ENCODE measurements around the gene SRPK3. TPM values are rescaled to one million over a fixed set of nuclear protein-coding genes. Genes with fewer than 3 reads are reported as not detected.
"Not testable (repeated sequence)": the region's sequence is repeated elsewhere in the genome, so short reads cannot be mapped to it uniquely, and the experiment has no call there.

The SRPK3 gene
- total and polyA plus RNA-seq, 5 donors from 2014 or later, result not detected

DNA sequence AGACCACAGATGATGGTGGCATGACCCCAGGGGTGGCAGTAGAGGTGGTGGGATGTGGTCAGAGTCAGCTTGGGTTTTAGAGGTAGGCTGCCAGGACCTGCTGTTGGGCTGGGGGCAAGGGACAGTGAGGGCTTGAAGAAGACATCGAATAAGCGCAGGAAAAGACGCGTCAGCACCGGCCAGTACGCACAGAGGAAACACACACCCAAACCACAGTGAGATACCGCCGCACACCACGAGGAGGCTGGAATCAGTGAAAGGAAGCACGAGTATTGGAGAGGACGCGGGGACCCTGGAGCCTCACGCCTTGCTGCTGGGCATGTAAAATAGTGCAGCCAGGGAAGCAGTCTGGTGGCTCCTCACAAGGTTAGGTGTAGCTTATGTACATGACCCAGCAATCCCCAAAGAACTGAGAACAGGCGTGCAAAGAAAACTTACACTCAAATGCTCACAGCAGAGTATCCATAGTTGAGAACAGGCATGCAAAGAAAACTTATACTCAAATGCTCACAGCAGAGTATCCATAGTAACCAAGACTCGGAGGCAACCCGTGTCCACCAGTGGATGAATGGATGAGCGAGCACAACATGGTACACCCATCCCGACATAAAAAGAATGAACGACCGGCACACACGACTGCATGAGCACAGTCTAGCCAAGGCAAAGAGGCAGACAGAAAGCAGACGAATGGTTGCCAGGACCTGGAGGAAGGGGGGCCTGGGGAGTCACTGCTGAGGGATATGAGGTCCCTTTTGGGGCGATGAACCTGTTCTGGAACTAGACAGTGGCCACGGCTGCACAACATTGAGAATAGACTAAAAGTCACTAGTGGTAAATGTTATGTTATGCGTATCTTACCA, 36.2 kb downstream of the SRPK3 start:
- H3K9me3 Mint-ChIP-seq, result peaks cover 0 to 1% (median 0%) of the 10 kb centered on the region in 7 donors
- no peaks in the 10 kb centered on the region for H3K36me3 ChIP-seq (ENCODE audit: control insufficient read depth, insufficient read depth, low read length)
- H3K27ac Mint-ChIP-seq, result no peak overlapping the region
- H3K9me3 ChIP-seq (ENCODE audit: control insufficient read depth in 2 of 2, low read length in 2 of 2), result no peaks in the 10 kb centered on the region
- H3K27me3 ChIP-seq (ENCODE audit: control insufficient read depth, insufficient read depth, low read length), result peaks cover 3% of the 10 kb centered on the region
- H3K27ac ChIP-seq (ENCODE audit: insufficient read depth, low read length, poor library complexity, severe bottlenecking), result no peak overlapping the region
- peaks cover 30% of the 10 kb centered on the region for H3K27me3 Mint-ChIP-seq
- DNase-seq, result peak in 2 of 3 donors; percentile 11 to 44
- H3K4me1 Mint-ChIP-seq, result peaks cover 0 to 34% (median 6%) of the 10 kb centered on the region in 4 donors
- no peaks in the 10 kb centered on the region for H3K36me3 Mint-ChIP-seq
- H3K4me3 Mint-ChIP-seq, result peak overlapping the region in 1 of 4 donors; percentile 32
- peak in 1 of 2 donors; percentile 20 for ATAC-seq (ENCODE audit: low read depth in 2 of 2)
- no peak overlapping the region for H3K4me3 ChIP-seq (ENCODE audit: low read depth, low read length)
- peaks cover 16% of the 10 kb centered on the region for H3K4me1 ChIP-seq (ENCODE audit: control insufficient read depth, insufficient read depth, low read length, poor library complexity, severe bottlenecking)

- H3K4me3 ChIP-seq (ENCODE audit: low read depth, low read length); DNase-seq; H3K27ac ChIP-seq (ENCODE audit: insufficient read depth, low read length, poor library complexity, severe bottlenecking); H3K36me3 Mint-ChIP-seq; H3K4me3 Mint-ChIP-seq; H3K9me3 Mint-ChIP-seq; ATAC-seq (ENCODE audit: low read depth in 2 of 2); H3K27me3 ChIP-seq (ENCODE audit: control insufficient read depth, insufficient read depth, low read length); H3K9me3 ChIP-seq (ENCODE audit: control insufficient read depth in 2 of 2, low read length in 2 of 2); H3K36me3 ChIP-seq (ENCODE audit: control insufficient read depth, insufficient read depth, low read length): not testable (repeated sequence)
- H3K4me1 ChIP-seq (ENCODE audit: control insufficient read depth, insufficient read depth, low read length, poor library complexity, severe bottlenecking), result peaks cover 19% of the 10 kb centered on the region
- Mint-ChIP-seq H3K4me1 (peaks cover 0 to 42% (median 6%) of the 10 kb centered on the region in 4 donors), H3K27me3 (peaks cover 32% of the 10 kb centered on the region), H3K27ac (peak overlapping the region in 1 of 3 donors; percentile 52)
Measured at GRCh38 chrX:153818064-153818463, 37.2 kb downstream of the SRPK3 start.

GRCh38 chrX:153818571-153819383, 37.9 kb downstream of the SRPK3 start:
- peaks cover 0 to 1% (median 0%) of the 10 kb centered on the region in 7 donors for H3K9me3 Mint-ChIP-seq
- Histone ChIP-seq H3K4me3 (ENCODE audit: low read depth, low read length) (no peak overlapping the region), H3K36me3 (ENCODE audit: control insufficient read depth, insufficient read depth, low read length) (no peaks in the 10 kb centered on the region), H3K27me3 (ENCODE audit: control insufficient read depth, insufficient read depth, low read length) (peaks cover 3% of the 10 kb centered on the region), H3K4me1 (ENCODE audit: control insufficient read depth, insufficient read depth, low read length, poor library complexity, severe bottlenecking) (peaks cover 19% of the 10 kb centered on the region), H3K9me3 (ENCODE audit: control insufficient read depth in 2 of 2, low read length in 2 of 2) (no peaks in the 10 kb centered on the region), H3K27ac (ENCODE audit: insufficient read depth, low read length, poor library complexity, severe bottlenecking) (no peak overlapping the region)
- DNase-seq (peak; percentile 27 to 40 (median 35)), ATAC-seq (ENCODE audit: low read depth in 2 of 2) (peak in 1 of 2 donors; percentile 55)
- H3K27me3 Mint-ChIP-seq, result peaks cover 31% of the 10 kb centered on the region
- peak overlapping the region in 1 of 4 donors; percentile 41 for H3K4me3 Mint-ChIP-seq
- H3K27ac Mint-ChIP-seq, result no peak overlapping the region
- H3K4me1 Mint-ChIP-seq, result peaks cover 0 to 44% (median 6%) of the 10 kb centered on the region in 4 donors
- H3K36me3 Mint-ChIP-seq, result no peaks in the 10 kb centered on the region

DNA sequence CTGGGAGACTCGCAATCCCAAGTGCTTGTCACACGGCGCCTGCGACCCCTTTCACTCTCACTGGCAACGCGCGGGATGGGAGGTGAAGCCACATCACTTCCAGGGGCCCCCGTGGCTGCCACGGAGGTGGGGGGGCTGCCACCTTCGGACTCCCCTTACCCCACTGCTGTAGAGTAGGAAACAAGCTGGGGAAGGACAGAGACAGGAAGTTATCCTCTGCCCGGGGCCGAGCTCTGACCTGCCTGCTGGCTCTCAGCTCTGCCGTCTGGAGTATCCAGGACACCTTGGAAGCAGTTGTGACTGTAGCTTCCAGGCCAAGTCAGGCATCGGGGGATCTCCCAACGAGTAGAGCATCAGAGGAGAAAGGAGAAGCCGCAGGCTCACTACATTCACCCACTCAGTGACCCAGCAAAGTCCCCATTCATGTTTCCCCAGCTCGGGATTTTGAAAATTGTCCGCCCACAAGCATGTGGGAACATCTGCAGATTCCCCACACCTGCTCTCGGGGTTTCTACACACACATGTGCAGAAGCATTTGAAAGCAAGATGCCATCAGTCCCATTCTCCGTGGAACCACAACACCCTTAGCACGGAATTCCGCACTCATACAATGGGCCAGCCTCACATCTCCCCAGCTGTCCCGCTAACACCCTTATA, 38.7 kb downstream of the SRPK3 start:
- Histone ChIP-seq H3K36me3 (ENCODE audit: control insufficient read depth, insufficient read depth, low read length) (no peaks in the 10 kb centered on the region), H3K4me3 (ENCODE audit: low read depth, low read length) (no peak overlapping the region), H3K9me3 (ENCODE audit: control insufficient read depth in 2 of 2, low read length in 2 of 2) (no peaks in the 10 kb centered on the region), H3K27me3 (ENCODE audit: control insufficient read depth, insufficient read depth, low read length) (peaks cover 4% of the 10 kb centered on the region), H3K4me1 (ENCODE audit: control insufficient read depth, insufficient read depth, low read length, poor library complexity, severe bottlenecking) (peaks cover 19% of the 10 kb centered on the region), H3K27ac (ENCODE audit: insufficient read depth, low read length, poor library complexity, severe bottlenecking) (no peak overlapping the region)
- H3K27ac Mint-ChIP-seq, result no peak overlapping the region
- H3K36me3 Mint-ChIP-seq, result no peaks in the 10 kb centered on the region
- peaks cover 0 to 44% (median 6%) of the 10 kb centered on the region in 4 donors for H3K4me1 Mint-ChIP-seq
- H3K4me3 Mint-ChIP-seq, result peak overlapping the region in 1 of 4 donors; percentile 41
- no peak for ATAC-seq (ENCODE audit: low read depth in 2 of 2)
- peaks cover 35% of the 10 kb centered on the region for H3K27me3 Mint-ChIP-seq
- peaks cover 0 to under 1% (median 0%) of the 10 kb centered on the region in 7 donors for H3K9me3 Mint-ChIP-seq
- DNase-seq, result no peak

DNA sequence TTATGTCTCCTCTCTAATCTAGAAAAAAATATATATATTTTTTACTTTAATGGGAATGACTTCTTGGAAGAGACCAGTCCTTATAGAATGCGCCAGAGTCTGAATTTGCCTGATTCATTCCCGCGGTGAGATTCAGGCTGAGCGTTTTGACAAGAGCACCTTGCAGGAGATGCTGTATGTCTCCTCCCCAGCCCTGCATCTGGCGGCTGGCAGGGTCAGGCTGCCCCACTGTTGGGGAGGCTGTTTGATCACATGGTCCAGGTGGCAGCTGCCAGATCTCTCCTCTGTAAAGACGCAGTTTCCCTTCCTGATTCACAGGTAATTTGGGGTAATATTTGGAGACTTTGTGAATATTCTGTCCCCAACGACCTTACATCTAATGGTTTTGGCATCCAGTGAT, 39.8 kb downstream of the SRPK3 start:
- no peak overlapping the region for H3K27ac ChIP-seq (ENCODE audit: insufficient read depth, low read length, poor library complexity, severe bottlenecking)
- Mint-ChIP-seq H3K4me1 (peaks cover 0 to 44% (median 3%) of the 10 kb centered on the region in 4 donors), H3K4me3 (no peak overlapping the region)

DNA sequence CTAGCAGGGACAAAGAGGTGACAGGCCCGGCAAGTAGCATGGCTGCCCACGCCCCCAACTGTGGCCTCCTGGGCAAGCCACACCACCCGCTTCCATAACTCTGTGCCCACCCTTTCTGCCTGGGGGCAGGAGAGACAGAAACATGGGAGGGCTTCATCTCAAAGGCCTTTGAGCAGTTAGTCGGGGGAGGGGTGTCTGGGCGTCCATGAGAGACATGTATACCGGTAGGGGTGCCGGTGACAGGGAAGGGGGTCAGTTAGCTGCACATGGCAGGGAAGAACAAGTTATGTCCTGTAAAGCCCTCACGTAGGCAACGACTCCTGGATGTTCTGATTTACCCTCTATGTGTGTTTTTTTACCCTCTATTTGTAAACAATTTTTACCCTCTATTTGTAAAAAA, 40.2 kb downstream of the SRPK3 start:
- H3K4me1 ChIP-seq (ENCODE audit: control insufficient read depth, insufficient read depth, low read length, poor library complexity, severe bottlenecking), result peaks cover 19% of the 10 kb centered on the region
- H3K9me3 ChIP-seq (ENCODE audit: control insufficient read depth in 2 of 2, low read length in 2 of 2), result no peaks in the 10 kb centered on the region
- Mint-ChIP-seq H3K9me3 (no peaks in the 10 kb centered on the region), H3K4me1 (peaks cover 0 to 44% (median 3%) of the 10 kb centered on the region in 4 donors), H3K4me3 (no peak overlapping the region), H3K27ac (no peak overlapping the region), H3K27me3 (peaks cover 27% of the 10 kb centered on the region), H3K36me3 (no peaks in the 10 kb centered on the region)
- no peak for DNase-seq
- no peak overlapping the region for H3K4me3 ChIP-seq (ENCODE audit: low read depth, low read length)
- H3K36me3 ChIP-seq (ENCODE audit: control insufficient read depth, insufficient read depth, low read length), result no peaks in the 10 kb centered on the region
- peaks cover 4% of the 10 kb centered on the region for H3K27me3 ChIP-seq (ENCODE audit: control insufficient read depth, insufficient read depth, low read length)
- H3K27ac ChIP-seq (ENCODE audit: insufficient read depth, low read length, poor library complexity, severe bottlenecking), result no peak overlapping the region
- ATAC-seq (ENCODE audit: low read depth in 2 of 2), result no peak

More for the DNA sequence above, 39.8 kb downstream of the SRPK3 start:
- Histone ChIP-seq H3K9me3 (ENCODE audit: control insufficient read depth in 2 of 2, low read length in 2 of 2) (no peaks in the 10 kb centered on the region), H3K36me3 (ENCODE audit: control insufficient read depth, insufficient read depth, low read length) (no peaks in the 10 kb centered on the region), H3K27me3 (ENCODE audit: control insufficient read depth, insufficient read depth, low read length) (peaks cover 4% of the 10 kb centered on the region), H3K4me3 (ENCODE audit: low read depth, low read length) (no peak overlapping the region), H3K4me1 (ENCODE audit: control insufficient read depth, insufficient read depth, low read length, poor library complexity, severe bottlenecking) (peaks cover 19% of the 10 kb centered on the region)
- ATAC-seq (ENCODE audit: low read depth in 2 of 2), result no peak
- no peaks in the 10 kb centered on the region for H3K9me3 Mint-ChIP-seq
- no peak for DNase-seq
- no peak overlapping the region for H3K27ac Mint-ChIP-seq
- H3K36me3 Mint-ChIP-seq, result no peaks in the 10 kb centered on the region
- peaks cover 27% of the 10 kb centered on the region for H3K27me3 Mint-ChIP-seq

DNA sequence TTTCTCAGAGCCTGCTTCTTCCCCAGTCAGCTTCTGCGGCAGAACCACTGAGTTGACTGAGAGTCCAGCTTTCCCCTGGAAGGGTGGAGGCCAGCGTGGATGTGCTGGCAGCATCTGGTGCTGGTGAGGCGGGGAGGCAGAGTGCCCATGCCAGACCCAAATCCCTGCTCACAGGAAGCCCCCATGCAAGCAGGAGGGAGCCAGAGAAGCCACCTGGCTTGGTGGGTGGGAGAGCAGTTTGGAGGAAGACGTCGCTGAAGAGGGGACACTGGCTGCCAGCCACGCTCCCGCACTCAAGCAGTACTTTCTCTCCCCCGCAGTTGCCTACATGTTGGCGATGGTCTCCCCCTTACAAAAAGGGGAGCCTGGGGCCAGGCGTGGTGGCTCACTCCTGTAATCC, 43.5 kb downstream of the SRPK3 start:
- H3K27ac Mint-ChIP-seq, result no peak overlapping the region
- peaks cover 47% of the 10 kb centered on the region for H3K27me3 Mint-ChIP-seq
- no peak for ATAC-seq (ENCODE audit: low read depth in 2 of 2)
- no peak overlapping the region for H3K4me3 Mint-ChIP-seq
- no peaks in the 10 kb centered on the region for H3K36me3 Mint-ChIP-seq
- H3K4me1 Mint-ChIP-seq, result peaks cover 0 to 28% (median 7%) of the 10 kb centered on the region in 4 donors
- peaks cover 16% of the 10 kb centered on the region for H3K4me1 ChIP-seq (ENCODE audit: control insufficient read depth, insufficient read depth, low read length, poor library complexity, severe bottlenecking)
- H3K9me3 ChIP-seq (ENCODE audit: control insufficient read depth in 2 of 2, low read length in 2 of 2), result no peaks in the 10 kb centered on the region
- H3K36me3 ChIP-seq (ENCODE audit: control insufficient read depth, insufficient read depth, low read length), result no peaks in the 10 kb centered on the region
- no peak for DNase-seq
- peaks cover 6% of the 10 kb centered on the region for H3K27me3 ChIP-seq (ENCODE audit: control insufficient read depth, insufficient read depth, low read length)
- peaks cover 0 to 3% (median 0%) of the 10 kb centered on the region in 7 donors for H3K9me3 Mint-ChIP-seq
- no peak overlapping the region for H3K4me3 ChIP-seq (ENCODE audit: low read depth, low read length)
- H3K27ac ChIP-seq (ENCODE audit: insufficient read depth, low read length, poor library complexity, severe bottlenecking), result no peak overlapping the region
